ENCODE results near the gene GINS1.

The GINS1 gene

DNA sequence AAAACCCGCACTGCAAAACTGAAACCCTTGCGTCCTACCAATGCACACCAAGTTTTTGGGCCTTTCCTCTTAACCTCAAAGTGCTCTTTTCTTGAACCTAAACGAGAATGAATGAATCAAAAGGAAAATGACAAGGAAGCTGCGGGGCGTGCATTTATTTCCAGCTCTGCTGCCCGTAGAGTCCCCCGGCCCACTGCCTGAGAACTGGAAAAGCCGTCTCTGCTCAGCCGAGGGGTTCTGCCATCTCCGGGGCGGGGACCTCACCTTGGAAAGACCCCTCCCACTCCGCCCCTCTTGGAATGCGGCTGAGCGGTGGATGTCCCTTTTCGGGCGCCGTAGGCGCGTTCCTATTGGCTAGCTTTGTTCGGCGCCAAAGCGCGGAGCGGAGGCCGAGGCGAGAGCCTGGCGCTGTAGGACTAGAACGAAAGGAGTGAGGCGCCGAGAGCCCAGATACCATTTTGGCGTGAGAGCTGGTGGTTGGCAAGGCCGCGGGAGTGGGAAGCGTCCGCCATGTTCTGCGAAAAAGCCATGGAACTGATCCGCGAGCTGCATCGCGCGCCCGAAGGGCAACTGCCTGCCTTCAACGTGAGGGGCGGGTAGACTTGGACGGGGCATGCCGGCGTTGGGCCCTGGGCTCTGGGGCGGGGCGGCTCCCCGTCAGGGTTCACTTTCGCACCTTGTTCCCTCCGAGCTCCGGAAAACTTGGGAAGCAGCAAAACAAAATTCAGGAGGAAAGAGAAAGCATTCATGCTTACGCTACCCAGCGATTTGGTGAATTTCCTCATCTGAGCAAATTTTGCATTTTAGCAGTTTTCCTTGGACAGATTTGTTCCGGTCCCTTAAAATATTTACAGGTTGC, at the start of gene GINS1:
Gene GINS1 (plus strand): TSS at position 363 of the 859 bp plus-strand sequence. CDS start 148 bp downstream, at position 511.
- DNase-seq: peak; percentile 80 to 98 (median 88)
- intact Hi-C loops (cut with DNase I): loop anchor here (5.0 to 10.0 kb wide), 2 partner anchors 210 to 217 kb away; partner anchors contain the start of genes ENTPD6 and NANP

DNA sequence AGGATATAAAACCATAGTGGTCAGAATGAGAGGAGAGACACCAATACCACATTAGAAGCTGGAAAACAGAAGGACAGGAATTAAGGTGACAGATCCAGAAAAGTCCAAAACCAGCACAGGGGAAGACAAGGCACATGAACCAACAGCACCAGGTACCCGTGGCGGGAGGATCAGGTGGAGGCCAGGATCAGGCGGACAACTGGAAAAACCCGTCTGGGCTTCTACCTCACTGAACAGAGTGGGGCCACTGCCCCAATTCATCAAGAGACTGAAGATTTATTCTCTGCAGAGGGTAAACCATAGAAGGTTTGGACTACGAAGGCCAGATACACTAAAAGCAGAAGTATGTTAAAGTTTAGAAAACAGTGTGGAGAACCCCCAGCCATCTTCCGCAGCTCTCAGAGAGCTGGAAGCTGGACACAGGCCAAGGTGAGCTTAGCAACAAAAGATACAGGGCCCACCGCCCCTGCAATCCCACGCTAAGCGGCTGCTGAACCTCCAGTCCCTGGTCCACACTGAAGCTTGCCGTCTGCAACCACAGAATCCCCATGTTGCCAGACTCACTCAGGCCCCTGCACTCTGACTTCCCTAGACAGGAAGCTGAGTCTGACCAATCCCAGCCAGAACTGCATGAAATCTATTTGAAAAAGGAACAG, 46.7 kb upstream of the GINS1 start:
- DNase-seq: no peak
- intact Hi-C loops (cut with DNase I): no loop called here

DNA sequence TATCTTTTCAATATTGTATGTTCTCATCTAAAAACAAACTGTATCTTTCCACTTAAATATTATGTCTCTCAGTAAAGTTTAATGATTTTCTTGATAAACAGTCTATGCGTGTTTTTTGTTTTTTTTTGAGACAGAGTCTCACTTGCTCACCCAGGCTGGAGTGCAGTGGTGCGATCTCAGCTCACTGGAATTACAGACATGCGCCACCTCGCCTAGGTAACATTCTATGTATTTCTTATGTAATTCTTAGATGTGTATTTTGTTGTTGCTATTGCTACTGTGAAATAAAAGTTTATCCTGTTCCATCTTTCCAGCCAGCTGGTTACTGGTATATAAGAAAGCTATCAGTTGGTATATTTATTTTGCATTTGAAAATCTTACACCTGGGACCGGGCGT, 46.2 kb upstream of the GINS1 start:
- intact Hi-C loops (cut with DNase I): no loop called here
- DNase-seq: no peak

DNA sequence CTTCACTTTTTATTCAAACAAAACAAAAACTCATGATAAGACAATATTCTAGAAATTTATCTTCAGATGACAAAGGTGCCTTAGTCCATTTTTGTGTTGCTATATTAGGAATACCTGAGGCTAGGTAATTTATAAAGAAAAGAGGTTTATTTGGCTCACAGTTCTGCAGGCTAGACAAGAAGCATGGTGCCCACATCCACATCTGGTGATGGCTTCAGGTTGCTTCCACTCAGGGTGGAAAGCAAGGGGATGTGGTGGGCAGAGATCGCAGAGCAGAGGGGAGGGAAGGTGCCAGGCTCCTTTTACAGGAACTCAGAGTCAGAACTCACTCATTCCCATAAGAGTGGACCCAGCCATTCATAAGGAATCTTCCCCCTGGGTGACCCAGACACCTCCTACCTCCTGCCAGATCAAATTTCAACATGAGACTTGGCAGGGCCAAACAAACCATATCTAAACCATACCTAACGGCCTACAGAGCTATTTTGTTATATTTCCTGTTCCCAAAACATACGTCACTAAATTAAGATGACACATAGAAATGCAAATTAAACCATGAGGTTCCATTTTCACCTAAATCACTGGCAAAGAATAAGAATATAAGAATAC, 43.2 kb upstream of the GINS1 start:
- intact Hi-C loops (cut with DNase I): no loop called here
- DNase-seq: no peak

DNA sequence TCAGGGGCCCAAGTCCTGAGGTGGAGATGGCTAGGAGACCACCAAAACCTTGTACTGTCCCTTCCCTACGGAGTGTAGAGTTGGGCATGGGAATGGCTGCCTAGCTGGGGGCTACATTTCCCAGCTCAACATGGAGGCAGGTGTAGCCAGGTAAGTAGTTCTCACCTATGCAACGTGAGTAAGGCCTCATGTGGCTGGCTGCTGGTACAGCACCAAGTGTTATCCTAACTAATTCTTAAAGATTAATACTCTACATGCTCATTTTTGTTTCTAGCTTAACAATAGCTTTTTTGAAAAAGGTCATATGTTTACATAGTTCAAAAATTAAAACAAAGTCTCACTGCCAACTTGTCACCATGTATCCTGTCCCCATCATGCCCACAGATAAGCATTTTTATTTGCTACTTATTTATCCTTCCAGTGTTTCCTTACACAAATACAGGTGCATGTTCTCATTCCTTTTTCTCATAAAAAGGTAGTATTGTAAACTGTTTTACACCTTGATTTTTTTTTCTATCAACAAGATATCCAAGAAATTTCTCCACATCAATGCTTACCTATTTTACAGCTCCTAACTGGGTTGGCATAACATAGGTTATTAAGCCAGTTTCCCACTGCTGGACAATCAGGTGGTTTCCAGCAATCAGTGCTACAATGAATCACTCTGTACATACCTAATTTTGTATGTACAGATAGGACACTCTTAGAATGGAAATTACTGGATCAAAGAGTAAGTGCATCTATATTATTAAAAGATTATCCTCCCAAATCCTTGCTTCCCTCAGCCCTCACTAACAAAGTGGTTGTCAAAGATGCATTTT, 42.4 kb upstream of the GINS1 start:
- DNase-seq: no peak
- intact Hi-C loops (cut with DNase I): no loop called here

DNA sequence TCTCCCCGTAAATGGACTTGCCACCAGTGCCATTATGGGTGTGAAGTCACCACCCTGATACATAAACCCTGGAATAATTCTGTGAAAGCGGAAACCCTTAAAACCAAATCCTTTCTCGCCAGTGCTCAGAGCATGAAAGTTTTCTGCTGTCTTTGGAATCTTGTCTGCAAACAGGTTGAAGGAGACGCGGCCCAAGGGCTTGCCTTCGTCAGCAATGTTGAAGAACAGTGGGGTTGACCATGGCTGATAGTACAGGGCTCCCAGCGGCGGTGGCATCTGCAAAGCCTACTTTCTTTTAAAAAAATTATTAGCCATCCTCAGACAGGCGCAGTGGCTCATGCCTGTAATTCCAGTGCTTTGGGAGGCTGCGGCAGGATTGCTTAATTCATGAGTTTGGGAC, 38.9 kb upstream of the GINS1 start:
- no peak for DNase-seq
- intact Hi-C loops (cut with DNase I): no loop called here

DNA sequence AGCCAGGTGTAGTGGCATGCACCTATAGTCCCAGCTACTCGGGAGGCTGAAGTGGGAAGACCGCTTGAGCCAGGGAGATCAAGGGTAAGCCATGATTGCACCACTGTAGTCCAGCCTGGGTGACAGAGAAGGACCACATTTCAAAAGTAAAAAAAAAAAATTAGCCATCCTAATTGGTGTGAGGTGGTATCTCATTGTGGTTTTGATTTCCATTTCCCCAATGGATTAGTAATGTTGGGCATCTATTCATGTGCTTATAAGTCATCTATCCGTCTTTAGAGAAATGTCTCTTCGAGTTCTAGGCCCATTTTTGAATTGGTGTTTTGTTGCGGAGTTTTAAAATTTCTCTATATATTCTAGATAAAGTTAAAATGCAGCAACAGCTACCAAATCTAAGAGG, 38.5 kb upstream of the GINS1 start:
- intact Hi-C loops (cut with DNase I): no loop called here
- no peak for DNase-seq

DNA sequence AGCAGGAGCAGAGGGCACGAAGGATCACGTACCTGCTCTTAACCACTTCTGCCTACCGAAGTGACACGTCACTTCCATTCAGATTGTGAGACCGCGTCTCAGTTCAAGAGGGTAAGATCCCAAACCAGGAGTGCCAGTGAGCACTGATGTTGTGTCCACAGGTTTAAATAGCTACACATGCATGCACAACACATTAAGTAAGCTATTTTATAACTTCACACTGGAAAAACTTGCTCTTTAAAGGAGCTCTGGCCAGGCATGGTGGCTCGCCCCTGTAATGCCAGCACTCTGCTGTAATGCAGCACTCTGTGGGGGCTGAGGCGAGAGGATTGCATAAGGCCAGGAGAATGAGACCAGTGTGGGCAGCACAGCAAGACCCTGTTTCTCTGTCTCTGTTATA, 37.9 kb upstream of the GINS1 start:
- intact Hi-C loops (cut with DNase I): no loop called here
- DNase-seq: no peak

DNA sequence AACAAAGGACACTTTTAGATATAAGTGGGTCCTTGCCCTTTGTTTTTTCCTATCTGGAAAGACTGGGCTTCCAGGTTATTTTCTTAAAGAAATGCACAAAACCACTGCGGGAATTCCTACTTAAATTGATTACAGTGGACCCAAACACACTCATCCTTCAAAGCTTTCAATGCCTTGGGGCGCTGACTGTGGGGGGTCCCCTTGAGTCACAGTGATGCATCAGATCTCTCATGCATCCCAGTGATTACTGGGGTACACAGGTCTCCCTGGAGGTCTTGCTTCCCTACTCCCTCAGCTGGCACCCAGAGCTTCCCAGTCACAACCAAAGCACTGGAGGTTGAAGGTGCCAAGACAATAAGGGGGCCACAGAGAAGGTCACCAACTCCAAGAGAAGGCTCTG, 37.5 kb upstream of the GINS1 start:
- intact Hi-C loops (cut with DNase I): no loop called here
- no peak for DNase-seq

DNA sequence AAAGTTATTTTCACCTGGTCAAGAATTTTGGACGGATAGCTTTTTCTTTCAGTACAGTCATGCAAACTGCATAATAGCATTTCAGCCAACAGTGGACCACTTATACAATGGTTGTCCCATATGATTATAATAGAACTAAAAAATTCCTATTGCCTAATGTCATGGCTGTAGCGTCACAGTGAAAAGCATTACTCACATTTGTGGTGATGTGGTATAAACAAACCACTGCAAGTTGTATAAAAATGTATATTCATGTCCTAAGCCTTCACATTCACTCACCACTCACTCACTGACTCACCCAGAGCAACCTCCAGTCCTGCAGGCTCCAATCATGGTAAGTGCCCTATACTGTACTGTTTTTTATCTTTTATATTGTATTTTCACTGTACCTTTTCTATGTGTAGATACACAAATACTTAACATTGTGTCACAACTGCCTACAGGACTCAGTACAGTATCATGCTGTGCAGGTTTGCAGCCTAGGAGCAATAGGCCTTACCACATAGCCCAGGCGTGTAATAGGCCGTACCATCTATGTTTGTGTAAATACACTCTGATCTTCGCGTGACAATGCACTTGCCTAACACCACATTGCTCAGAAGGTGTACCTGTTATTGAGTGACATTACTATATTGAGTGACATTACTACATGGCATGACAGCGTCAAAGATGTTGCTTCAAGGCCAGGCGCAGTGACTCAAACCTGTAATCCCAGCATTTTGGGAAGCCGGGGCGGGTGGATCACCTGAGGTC, 34.7 kb upstream of the GINS1 start:
- DNase-seq: peak in 1 of 10 donors; percentile 1
- intact Hi-C loops (cut with DNase I): no loop called here

DNA sequence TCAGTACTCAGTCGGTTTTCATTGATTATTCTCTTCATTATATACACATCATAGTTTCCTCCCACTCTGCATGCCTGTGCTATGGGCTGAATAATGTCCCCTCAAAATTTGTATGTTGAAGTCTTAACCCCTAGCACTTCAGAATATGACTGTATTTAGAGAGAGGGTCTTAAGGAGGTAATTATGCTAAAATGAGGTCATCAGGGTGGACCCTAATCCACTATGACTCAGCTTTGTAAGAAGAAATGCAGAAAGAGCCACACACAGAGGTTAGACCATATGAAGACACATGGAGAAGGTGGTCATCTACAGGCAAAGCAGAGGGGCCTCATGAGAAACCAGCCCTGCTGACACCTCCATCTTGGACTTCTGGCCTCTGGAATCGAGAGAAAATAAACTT, 32.6 kb upstream of the GINS1 start:
- DNase-seq: peak in 1 of 10 donors; percentile 28
- intact Hi-C loops (cut with DNase I): no loop called here

DNA sequence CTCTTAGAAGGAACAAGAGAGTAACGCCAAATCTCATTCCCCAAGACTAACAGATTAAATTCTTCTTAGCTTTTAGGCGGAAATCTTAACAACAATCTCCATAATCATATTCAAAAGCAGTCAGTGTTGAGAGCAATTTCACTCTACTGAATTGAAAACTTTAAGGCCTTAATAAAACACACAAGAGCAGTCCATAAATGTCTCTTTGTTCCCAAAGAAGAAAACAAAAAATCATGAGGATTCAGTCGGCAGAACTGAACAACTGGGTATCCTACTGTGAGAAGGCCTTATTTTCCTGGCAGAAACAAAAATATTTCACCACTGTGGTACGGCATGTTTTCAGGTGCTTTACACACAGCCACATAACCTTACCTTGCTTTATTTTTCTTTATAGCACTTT, 31.2 kb upstream of the GINS1 start:
- no peak for DNase-seq
- intact Hi-C loops (cut with DNase I): no loop called here

DNA sequence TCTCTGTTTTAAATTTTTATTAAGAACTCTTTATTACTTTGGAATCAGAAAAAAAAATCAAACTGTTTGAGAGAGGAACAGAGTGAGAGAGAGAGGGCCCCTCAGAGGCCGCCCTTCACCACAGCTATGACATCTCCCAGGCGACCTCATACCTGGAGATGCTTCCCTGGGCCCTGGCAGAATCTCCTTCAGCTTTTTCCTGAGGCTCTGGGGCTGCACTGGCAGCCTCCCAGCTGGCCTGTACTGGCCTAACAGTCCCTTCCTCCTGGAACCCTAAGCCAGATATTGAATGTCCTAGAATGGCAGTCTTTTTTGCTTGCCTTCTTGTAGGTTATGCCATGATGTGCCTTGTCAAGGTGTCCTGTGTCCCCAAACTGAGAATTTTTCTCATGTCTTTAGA, 30.6 kb upstream of the GINS1 start:
- intact Hi-C loops (cut with DNase I): no loop called here
- DNase-seq: peak in 1 of 10 donors; percentile 59

DNA sequence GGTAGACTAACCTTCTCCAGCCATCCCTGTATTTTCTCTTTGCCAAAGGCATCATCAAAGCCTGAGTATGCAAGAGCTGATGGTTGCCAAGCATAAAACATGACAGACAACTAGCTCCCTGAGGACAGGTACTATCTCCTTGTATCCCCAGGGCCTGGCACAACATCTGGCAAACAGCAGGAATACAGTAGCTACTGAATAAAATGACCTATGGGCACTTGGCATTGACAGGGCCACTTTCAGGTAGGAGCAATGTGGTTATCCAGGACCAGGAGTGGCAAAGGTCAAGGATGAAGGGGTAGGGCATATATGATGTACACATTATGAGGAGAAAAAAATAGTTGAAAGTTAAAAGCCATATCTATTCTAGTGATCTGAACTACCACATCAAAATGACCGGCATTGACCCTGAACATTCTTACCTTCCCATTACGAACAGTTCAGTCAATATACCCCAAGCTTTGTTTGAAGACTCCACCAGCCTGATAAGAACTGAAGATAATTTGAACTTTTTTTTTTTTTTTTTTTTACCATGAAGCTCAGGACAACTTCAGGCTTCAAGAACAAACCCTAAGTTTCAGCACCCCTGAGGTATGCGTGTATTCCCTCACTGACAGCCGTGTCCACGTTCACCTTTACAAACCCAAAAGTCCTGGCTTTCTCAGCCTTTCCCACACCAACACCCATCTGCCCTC, 29.1 kb upstream of the GINS1 start:
- intact Hi-C loops (cut with DNase I): no loop called here
- DNase-seq: no peak

DNA sequence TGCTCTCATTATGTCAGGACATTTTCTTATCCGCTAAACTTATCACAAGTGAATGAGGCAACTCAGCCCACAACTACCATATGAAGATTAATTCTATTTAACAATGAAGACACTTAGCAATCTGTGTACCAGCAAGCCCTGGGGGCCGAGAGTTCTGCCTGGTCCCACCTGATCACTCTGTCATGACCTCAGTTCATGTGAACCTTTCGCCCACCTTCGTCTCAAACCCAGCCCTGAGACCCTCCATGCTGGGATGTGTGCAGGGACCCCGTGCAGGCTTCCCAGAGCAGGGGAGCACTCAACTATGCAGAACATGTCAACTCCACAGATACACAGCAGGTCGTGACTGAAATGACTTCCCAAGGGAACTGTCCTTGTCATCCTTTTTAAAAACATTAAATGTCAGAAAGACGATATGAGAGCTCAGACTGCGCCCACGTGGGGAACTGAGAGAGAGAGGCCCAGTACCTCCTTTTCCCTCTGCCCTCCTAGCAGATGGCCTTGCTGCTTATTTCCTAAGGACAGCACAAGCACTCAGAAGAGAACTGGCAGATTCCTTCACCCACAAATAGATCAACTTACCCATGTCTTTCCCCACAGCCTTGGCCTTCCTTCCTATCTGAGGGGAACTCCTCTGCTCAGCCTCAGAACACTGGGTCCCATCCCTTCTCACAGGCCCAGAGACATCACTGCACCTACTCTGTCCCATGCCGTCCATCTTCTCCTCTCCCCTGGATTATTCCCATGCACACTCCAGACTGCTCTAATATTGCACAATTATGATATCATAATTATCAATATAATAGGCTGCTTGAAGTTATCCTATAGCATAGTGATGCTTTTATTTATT, 28.4 kb upstream of the GINS1 start:
- intact Hi-C loops (cut with DNase I): no loop called here
- peak in 1 of 10 donors; percentile 31 for DNase-seq

DNA sequence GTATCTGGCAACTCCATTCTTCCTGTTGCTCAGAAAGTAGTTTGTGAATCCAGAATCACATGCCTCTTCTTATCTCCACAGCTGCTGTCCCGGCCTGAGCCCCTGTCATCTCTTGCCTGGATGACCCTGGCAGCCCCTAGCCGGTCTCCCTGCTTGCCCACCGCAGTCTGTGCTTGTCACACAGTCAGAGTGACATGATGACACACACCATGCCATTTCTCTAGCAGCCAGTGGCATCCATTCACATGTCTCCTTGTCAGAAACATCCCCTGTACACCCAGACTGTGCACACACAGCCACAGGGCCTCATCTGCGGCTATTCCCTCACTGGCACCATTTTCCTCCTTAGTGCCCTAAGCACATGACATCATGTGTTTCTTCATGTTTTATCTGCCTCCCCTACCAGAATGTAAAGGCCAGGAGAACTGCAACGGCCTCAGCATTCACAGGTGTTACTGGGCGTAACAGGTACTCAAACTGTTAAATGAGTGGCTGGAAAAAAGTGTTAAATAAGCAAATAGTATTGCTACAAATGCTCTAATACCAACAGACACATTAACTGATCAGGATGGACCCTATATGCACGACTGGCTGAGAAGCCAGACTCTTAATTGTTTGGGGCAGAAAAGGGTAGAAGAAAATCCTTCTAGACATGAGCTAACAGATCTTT, 26.4 kb upstream of the GINS1 start:
- intact Hi-C loops (cut with DNase I): no loop called here
- peak in 1 of 10 donors; percentile 29 for DNase-seq

DNA sequence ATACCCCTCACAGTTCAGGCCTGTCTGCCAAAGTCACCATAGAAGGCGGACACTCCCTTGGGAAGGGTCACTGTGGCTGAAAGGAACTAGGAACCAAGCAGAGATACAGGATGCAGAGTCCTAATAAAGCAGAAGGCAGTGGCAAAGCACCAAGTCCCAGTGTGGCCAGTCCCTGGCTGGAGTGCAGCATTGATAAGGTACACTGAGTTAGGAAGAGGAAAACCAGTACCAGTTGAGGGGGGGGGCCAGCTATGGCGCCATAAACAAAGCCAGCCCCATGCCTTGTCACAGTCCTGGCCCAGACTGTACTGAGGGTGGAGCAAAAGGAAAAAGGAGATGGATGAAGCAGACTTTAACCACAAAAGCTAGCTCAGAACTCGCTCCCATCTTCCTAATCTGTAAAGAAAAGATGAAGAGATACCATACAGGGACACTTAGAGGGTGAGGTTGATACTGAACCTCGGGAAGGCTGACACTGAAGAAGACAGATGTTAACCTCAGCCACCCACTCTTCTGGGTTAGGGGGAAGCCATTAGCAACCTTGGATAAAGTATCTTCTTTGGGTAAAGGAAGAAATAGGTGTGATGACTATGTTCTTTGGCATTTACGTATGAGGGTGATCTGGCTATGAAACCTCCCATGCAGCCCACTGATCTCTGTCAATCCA, 24.6 kb upstream of the GINS1 start:
- intact Hi-C loops (cut with DNase I): no loop called here
- DNase-seq: peak in 1 of 10 donors; percentile 72

Data from posterior cingulate gyrus (tissue), 11 donors.